ENCODE data around the gene WASHC4.

WASHC4 gene

DNA sequence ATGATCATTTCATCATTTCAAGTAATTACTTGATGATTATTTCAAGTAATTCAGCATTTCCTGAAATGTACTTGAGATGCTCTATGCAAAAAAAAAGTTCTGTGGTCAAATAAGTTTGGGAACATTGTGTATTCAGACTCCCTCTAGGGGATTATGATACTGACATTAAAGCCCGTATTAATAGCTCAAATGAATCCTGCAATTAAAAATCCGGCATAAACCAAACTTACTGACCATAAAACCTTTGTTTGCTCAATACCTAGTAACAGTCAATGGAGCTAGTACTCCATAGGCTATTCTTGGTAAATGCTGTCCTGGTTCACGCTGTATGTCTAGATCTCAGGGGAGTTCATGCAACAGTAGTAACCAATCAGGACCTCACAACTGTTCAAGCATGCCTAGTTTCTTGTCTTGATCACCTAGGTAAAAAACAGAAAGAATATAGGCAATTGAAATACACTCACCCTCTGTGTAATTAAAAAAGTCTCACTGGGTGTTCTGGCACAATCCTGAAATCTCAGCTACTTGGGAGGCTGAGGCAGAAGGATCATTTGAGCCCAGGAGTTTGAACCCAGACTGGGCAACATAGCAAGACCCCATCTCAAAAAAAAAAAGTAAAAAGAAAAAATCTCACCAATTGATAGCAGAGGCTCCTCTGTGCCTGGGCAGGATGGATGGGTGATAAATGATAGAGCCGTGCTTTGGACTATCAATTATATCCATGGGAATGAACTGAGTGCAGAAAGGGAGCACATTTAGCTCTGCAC is 37.4 kb upstream of the WASHC4 start:
- DNase-seq (ENCODE audit: low spot score) = no peak

GRCh38 chr12:105071981-105072380 is 35.5 kb upstream of the WASHC4 start:
- DNase-seq (ENCODE audit: low spot score) = no peak
- TF ChIP-seq CTCF (IDR thresholded peaks at IDR 0.05; ENCODE audit: borderline replicate concordance, control extremely low read depth, extremely low read depth, insufficient read depth, missing control alignments) = no peak
- in situ Hi-C loops (cut with MboI; ENCODE audit: low sequenced_read_pairs, unreplicated experiment) = loop anchor here (25.0 kb wide), 2 partner anchors 385 to 885 kb away; no protein-coding TSS in a partner anchor

More for the DNA sequence above, 37.4 kb upstream of the WASHC4 start:
- no peak for TF ChIP-seq CTCF (IDR thresholded peaks at IDR 0.05; ENCODE audit: borderline replicate concordance, control extremely low read depth, extremely low read depth, insufficient read depth, missing control alignments)
- in situ Hi-C loops (cut with MboI; ENCODE audit: low sequenced_read_pairs, unreplicated experiment) = loop anchor here (10.0 to 25.0 kb wide), 3 partner anchors 383 to 883 kb away; no protein-coding TSS in a partner anchor

GRCh38 chr12:105072888-105073488 is 34.5 kb upstream of the WASHC4 start:
- no peak for DNase-seq (ENCODE audit: low spot score)
- no peak for TF ChIP-seq CTCF (IDR thresholded peaks at IDR 0.05; ENCODE audit: borderline replicate concordance, control extremely low read depth, extremely low read depth, insufficient read depth, missing control alignments)
- in situ Hi-C loops (cut with MboI; ENCODE audit: low sequenced_read_pairs, unreplicated experiment) = loop anchor here (25.0 kb wide), 2 partner anchors 386 to 886 kb away; no protein-coding TSS in a partner anchor

GRCh38 chr12:105076098-105076497 is 31.4 kb upstream of the WASHC4 start:
- no peak for TF ChIP-seq CTCF (IDR thresholded peaks at IDR 0.05; ENCODE audit: borderline replicate concordance, control extremely low read depth, extremely low read depth, insufficient read depth, missing control alignments)
- no peak for DNase-seq (ENCODE audit: low spot score)
- in situ Hi-C loops (cut with MboI; ENCODE audit: low sequenced_read_pairs, unreplicated experiment) = no loop called here

DNA sequence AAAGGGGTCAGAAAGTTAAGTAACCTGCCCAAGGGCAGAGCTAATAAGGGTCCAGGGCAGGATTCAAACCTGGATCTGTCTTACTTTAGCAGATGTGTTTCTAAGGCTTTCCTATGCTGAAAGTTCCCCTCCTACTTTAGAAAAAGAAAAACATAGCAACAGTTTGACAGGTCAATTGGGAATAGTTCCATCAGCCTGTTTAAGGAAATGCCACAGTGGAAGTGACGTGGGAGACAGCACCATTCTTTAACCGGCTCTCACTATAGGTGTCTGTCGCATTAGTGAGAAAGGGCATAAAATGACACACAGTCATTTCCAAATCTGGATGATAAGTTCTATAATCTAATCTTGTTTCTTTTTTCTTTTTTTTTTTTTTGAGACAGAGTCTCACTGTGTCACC is 30.6 kb upstream of the WASHC4 start:
- no peak for TF ChIP-seq CTCF (IDR thresholded peaks at IDR 0.05; ENCODE audit: borderline replicate concordance, control extremely low read depth, extremely low read depth, insufficient read depth, missing control alignments)
- DNase-seq (ENCODE audit: low spot score) = no peak
- in situ Hi-C loops (cut with MboI; ENCODE audit: low sequenced_read_pairs, unreplicated experiment) = no loop called here

- no peak for DNase-seq (ENCODE audit: low spot score)
- no peak for TF ChIP-seq CTCF (IDR thresholded peaks at IDR 0.05; ENCODE audit: borderline replicate concordance, control extremely low read depth, extremely low read depth, insufficient read depth, missing control alignments)
- in situ Hi-C loops (cut with MboI; ENCODE audit: low sequenced_read_pairs, unreplicated experiment) = no loop called here
Measured at GRCh38 chr12:105077435-105077834, 30.1 kb upstream of the WASHC4 start.
